Measurements from ENCODE around the gene RLBP1. TPM values are rescaled to one million over a fixed set of nuclear protein-coding genes. Genes with fewer than 3 reads are reported as not detected.
"Not testable (repeated sequence)": the region's sequence is repeated elsewhere in the genome, so short reads cannot be mapped to it uniquely, and the experiment has no call there.

Gene RLBP1
- total RNA-seq: not detected in 2 replicates
- 0.40 TPM in 1 of 2 replicates, not detected in the other for polyA plus RNA-seq

DNA sequence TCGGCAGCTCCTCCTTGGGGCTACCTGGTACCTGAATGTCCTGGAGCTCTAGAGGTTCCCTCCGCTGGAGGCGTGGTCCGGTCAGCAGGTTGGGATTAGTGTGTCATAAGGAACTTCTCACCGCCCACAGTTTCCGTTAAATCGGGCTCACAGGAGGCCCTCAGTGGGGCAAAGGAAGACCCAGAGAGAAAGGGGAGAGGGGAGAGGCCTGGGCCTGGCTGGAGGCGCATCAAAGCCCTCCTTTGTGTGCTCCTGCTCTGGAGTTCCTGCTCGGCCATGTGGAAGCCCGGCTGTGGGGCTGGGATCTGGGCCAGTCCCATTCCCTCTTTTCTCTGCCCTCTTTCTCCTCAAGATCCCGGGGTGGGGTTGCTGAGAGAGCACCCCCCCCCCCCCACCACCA lies at the start of gene RLBP1:
Gene RLBP1, minus strand, starts transcription at position 37 of the 400 bp plus-strand sequence. CDS start 2,604 bp downstream, outside the sequence.
- H3K9me3 ChIP-seq (ENCODE audit: low read depth): no peaks in the 10 kb centered on the region
- H3K36me3 ChIP-seq: no peaks in the 10 kb centered on the region
- H3K27me3 ChIP-seq: no peaks in the 10 kb centered on the region
- no peak within 1 kb of the TSS for H3K4me3 ChIP-seq
- no peak within 1 kb of the TSS for H3K27ac ChIP-seq
- DNase-seq (ENCODE audit: low read depth in 1 of 2, low spot score in 1 of 2): no peak
- TF ChIP-seq, protein P1, sequence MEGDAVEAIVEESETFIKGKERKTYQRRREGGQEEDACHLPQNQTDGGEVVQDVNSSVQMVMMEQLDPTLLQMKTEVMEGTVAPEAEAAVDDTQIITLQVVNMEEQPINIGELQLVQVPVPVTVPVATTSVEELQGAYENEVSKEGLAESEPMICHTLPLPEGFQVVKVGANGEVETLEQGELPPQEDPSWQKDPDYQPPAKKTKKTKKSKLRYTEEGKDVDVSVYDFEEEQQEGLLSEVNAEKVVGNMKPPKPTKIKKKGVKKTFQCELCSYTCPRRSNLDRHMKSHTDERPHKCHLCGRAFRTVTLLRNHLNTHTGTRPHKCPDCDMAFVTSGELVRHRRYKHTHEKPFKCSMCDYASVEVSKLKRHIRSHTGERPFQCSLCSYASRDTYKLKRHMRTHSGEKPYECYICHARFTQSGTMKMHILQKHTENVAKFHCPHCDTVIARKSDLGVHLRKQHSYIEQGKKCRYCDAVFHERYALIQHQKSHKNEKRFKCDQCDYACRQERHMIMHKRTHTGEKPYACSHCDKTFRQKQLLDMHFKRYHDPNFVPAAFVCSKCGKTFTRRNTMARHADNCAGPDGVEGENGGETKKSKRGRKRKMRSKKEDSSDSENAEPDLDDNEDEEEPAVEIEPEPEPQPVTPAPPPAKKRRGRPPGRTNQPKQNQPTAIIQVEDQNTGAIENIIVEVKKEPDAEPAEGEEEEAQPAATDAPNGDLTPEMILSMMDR (IDR thresholded peaks at IDR 0.05; ENCODE audit: low read depth, low read length): no peak
- no peaks in the 10 kb centered on the region for H3K4me1 ChIP-seq (ENCODE audit: low read depth)

DNA sequence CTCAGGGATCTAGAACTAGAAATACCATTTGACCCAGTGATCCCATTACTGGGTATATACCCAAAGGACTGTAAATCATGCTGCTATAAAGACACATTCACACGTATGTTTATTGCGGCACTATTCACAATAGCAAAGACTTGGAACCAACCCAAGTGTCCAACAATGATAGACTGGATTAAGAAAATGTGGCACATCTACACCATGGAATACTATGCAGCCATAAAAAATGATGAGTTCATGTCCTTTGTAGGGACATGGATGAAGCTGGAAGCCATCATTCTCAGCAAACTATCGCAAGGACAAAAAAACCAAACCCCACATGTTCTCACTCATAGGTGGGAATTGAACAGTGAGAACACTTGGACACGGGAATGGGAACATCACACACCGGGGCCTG lies 28.8 kb upstream of the RLBP1 start:
- not testable (repeated sequence) for DNase-seq (ENCODE audit: low read depth in 1 of 2, low spot score in 1 of 2); H3K9me3 ChIP-seq (ENCODE audit: low read depth); H3K4me1 ChIP-seq (ENCODE audit: low read depth); H3K27me3 ChIP-seq; H3K36me3 ChIP-seq; H3K4me3 ChIP-seq; H3K27ac ChIP-seq

DNA sequence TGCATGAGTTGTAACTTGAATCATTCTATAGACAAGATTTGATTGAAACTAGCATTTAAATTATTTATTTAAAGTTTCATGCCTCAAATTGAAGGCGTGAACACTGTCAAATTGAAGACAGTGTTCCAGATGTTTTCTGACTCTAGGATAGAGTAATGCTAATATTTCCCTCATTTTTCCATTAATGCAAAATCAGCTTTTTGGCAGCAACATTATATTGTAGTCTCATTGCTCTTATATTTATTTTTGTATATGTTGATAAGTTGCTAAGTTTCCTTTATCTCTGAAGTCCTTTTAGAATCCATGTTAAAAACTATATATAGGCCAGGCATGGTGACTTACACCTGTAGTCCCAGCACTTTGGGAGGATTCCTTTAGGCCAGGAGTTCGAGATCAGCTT lies 27.2 kb upstream of the RLBP1 start:
- no peaks in the 10 kb centered on the region for H3K9me3 ChIP-seq (ENCODE audit: low read depth)
- peaks cover 7% of the 10 kb centered on the region for H3K36me3 ChIP-seq
- TF ChIP-seq, protein P1 (IDR thresholded peaks at IDR 0.05; ENCODE audit: low read depth, low read length): no peak

DNA sequence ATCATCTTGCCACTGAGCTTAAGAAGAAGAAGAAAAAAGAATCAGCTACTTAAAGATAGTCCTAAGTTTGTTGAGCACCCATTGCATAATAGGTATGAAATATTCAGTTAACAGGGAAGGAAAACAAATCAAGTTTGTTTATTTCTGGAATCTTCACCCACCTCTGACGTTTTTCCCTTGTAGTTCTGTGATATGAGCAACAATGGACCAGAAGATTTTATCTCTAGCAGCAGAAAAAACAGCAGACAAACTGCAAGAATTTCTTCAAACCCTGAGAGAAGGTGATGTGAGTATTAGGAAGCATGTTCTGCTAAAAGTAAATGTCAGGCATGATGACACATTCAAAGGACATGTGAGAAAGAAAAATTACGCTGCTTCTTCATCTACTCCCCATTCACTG lies 26.1 kb upstream of the RLBP1 start:
- peaks cover 6% of the 10 kb centered on the region for H3K4me1 ChIP-seq (ENCODE audit: low read depth)
- H3K36me3 ChIP-seq: peaks cover 7% of the 10 kb centered on the region
- no peaks in the 10 kb centered on the region for H3K9me3 ChIP-seq (ENCODE audit: low read depth)
- H3K27ac ChIP-seq: no peak overlapping the region
- H3K27me3 ChIP-seq: no peaks in the 10 kb centered on the region
- H3K4me3 ChIP-seq: no peak overlapping the region
- peak in 1 of 2 donors; percentile 18 for DNase-seq (ENCODE audit: low read depth in 1 of 2, low spot score in 1 of 2)
- TF ChIP-seq, protein P1 (IDR thresholded peaks at IDR 0.05; ENCODE audit: low read depth, low read length): no peak

More for the DNA sequence above, 27.2 kb upstream of the RLBP1 start:
- H3K27ac ChIP-seq: no peak overlapping the region
- H3K4me1 ChIP-seq (ENCODE audit: low read depth): peaks cover 6% of the 10 kb centered on the region
- no peak overlapping the region for H3K4me3 ChIP-seq
- DNase-seq (ENCODE audit: low read depth in 1 of 2, low spot score in 1 of 2): no peak
- H3K27me3 ChIP-seq: no peaks in the 10 kb centered on the region

DNA sequence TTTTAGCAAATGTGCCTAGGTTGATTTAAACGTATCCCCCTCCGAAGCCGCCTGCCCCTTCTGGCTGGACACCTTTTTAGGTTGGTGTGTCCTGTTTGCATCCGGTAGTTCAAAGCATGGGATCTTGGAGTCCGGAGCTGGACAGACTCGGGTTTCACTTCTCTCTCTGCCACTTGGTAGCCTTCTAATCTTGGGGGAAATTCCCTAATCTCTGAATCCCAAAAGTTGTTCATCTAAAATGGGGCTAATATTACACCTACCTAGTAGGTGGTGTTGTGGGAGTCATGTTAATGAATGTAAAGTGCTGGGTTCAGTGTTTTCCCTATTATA lies 23.2 kb upstream of the RLBP1 start:
- TF ChIP-seq, protein P1 (IDR thresholded peaks at IDR 0.05; ENCODE audit: low read depth, low read length): no peak
- Histone ChIP-seq H3K4me3 (peak overlapping the region; percentile 74), H3K36me3 (peaks cover 7% of the 10 kb centered on the region), H3K27me3 (no peaks in the 10 kb centered on the region), H3K27ac (no peak overlapping the region), H3K4me1 (ENCODE audit: low read depth) (peaks cover 6% of the 10 kb centered on the region), H3K9me3 (ENCODE audit: low read depth) (no peaks in the 10 kb centered on the region)
- DNase-seq (ENCODE audit: low read depth in 1 of 2, low spot score in 1 of 2): peak in 1 of 2 donors; percentile 3

DNA sequence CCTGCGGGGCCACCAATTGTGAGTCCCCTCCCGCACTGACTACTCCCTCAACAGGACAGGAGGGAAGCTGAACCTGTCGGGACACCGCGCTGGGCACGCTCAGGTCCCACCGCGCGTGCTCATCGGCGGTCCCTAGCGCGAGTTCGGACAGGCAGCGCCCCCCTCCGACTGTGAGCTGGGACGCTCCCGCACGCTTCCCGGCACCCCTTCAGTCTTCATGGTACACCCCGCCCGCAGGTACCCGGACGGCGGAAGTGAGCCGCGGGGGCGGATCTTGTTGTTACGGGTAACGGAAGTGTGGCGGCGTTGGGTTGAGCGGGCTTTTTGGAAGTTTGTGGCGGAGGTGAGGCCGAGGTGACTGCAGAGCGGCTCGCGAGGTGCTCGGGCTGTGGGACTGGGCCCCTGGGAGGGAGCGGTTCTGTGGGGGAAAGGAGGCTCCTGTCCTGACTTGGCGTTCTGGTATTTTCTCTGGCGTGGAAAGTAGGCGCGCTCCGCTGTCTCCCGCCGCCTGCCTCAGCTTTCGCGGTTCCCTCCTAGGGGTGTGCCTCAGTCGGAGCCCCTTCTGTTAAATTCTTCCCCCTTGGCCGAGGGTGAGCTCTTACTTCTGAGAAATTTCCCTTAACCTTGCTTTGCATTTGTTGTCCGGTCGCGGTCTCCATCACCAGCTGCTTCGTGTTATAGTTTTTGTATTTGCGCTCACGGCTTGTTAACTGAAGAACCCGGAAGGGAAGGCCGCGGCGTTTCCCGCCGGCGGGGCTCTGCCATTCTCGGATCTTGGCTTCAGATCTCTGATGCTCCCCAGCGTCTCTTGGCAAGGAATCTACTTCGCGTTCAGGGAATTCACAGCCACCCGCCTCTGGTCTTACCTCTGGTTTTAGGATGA lies 22.6 kb upstream of the RLBP1 start, which contains the start of gene FANCI:
Gene FANCI, plus strand, starts transcription at position 289 of the 883 bp plus-strand sequence. CDS start 3,669 bp downstream, outside the sequence.
- Histone ChIP-seq H3K27ac (no peak within 1 kb of the TSS), H3K36me3 (peaks cover 3% of the 10 kb centered on the region), H3K4me3 (peak within 1 kb of the TSS; percentile 74), H3K4me1 (ENCODE audit: low read depth) (peaks cover 6% of the 10 kb centered on the region), H3K9me3 (ENCODE audit: low read depth) (no peaks in the 10 kb centered on the region), H3K27me3 (no peaks in the 10 kb centered on the region)
- TF ChIP-seq, protein P1 (IDR thresholded peaks at IDR 0.05; ENCODE audit: low read depth, low read length): peak; percentile 56
- peak; percentile 96 for DNase-seq (ENCODE audit: low read depth in 1 of 2, low spot score in 1 of 2)

All from cardiac muscle cell (in vitro differentiated cells and primary cell).